Measurements from ENCODE around the gene TRIM37. TPM values are rescaled to one million over a fixed set of nuclear protein-coding genes. Genes with fewer than 3 reads are reported as not detected.

TRIM37 gene
- total and polyA plus RNA-seq, 2 of the 8 experiments (the other 6 are each of a cell fraction or from before 2014, with no cell fraction given) = 38.2 to 57.0 TPM

DNA sequence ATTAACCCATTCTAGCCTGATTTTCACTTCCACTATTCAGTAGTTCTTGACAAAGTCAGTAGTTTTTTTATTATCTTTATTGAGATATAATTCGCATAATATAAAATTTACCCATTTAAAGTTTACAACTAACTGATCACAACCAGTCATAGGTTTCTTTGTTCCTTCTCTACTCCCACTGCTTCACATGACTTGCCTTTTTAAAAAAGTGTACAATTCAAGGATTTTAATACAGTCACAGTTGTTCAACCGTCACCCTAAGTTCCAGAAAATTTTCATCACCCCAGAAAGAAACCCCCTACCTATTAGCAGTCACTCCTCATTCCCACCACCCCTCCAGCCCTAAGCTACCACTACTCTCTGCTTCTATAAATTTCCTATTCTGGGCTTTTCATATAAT lies 162.5 kb downstream of the TRIM37 start:
- no peak overlapping the region for H4K8ac ChIP-seq (ENCODE audit: extremely low read depth, insufficient read depth, low read length)
- no peaks in the 10 kb centered on the region for H4K20me1 ChIP-seq (replicated peaks in 1 of 2; ENCODE audit: control insufficient read depth in 1 of 2, insufficient read depth in 2 of 2, low read length in 2 of 2)
- no peak overlapping the region for H2BK120ac ChIP-seq (replicated peaks; ENCODE audit: low read depth, low read length)
- no peaks in the 10 kb centered on the region for H3K79me1 ChIP-seq (ENCODE audit: low read depth, low read length)
- FAIRE-seq = no peak
- H4K91ac ChIP-seq (replicated peaks; ENCODE audit: insufficient read length, low read length) = no peak overlapping the region
- no peak overlapping the region for H2BK15ac ChIP-seq (ENCODE audit: low read length)
- H3K9ac ChIP-seq (replicated peaks in 1 of 4; ENCODE audit: extremely low read depth in 1 of 4, low read depth in 3 of 4, low read length in 3 of 4) = no peak overlapping the region
- CTCF ChIA-PET (ENCODE audit: partially characterized antibody) = interaction anchor here (0.6 kb wide), 1 partner anchor 89 kb away, joined by 3 read pairs; no protein-coding TSS in a partner anchor
- no peak for DNase-seq (ENCODE audit: low read depth in 1 of 2, low spot score in 2 of 2)
- H3K4me2 ChIP-seq (ENCODE audit: insufficient read depth in 1 of 2, low read depth in 2 of 2, low read length in 2 of 2) = no peak overlapping the region
- H3K14ac ChIP-seq (ENCODE audit: insufficient read length) = no peak overlapping the region
- H3K36me3 ChIP-seq (ENCODE audit: control insufficient read depth in 2 of 4, insufficient read depth in 4 of 4, low read length in 3 of 4) = no peaks in the 10 kb centered on the region
- H2BK20ac ChIP-seq (ENCODE audit: low read length) = no peak overlapping the region
- no peak overlapping the region for H2AK5ac ChIP-seq (ENCODE audit: low read depth, low read length)
- H3K4me3 ChIP-seq (ENCODE audit: extremely low read depth in 1 of 4, insufficient read depth in 2 of 4, low read depth in 3 of 4, low read length in 4 of 4) = no peak overlapping the region
- H3K23ac ChIP-seq (ENCODE audit: insufficient read length) = no peak overlapping the region
- no peak overlapping the region for H2AFZ ChIP-seq (ENCODE audit: low read length)
- no peaks in the 10 kb centered on the region for H3K79me2 ChIP-seq (ENCODE audit: control insufficient read depth in 1 of 2, insufficient read depth in 2 of 2, low read length in 2 of 2)
- POLR2A ChIA-PET (ENCODE audit: partially characterized antibody) = interaction anchor here (0.9 kb wide), 1 partner anchor 28 kb away, joined by 3 read pairs; no protein-coding TSS in a partner anchor
- no peaks in the 10 kb centered on the region for H3K23me2 ChIP-seq (ENCODE audit: low read depth, low read length)
- no peak overlapping the region for H3K27ac ChIP-seq (ENCODE audit: low read depth, low read length)
- no peaks in the 10 kb centered on the region for H3K4me1 ChIP-seq (replicated peaks in 1 of 4; ENCODE audit: control insufficient read depth in 3 of 4, insufficient read depth in 4 of 4, low read length in 3 of 4)
- WGBS, 2 experiments (ENCODE audit: extremely low coverage in 1 of 2, insufficient coverage in 1 of 2, insufficient read length in 1 of 2, insufficient replicate concordance in 2 of 2, low coverage in 1 of 2, low lambda C conversion rate in 2 of 2, missing lambda C conversion rate in 1 of 2) = 87% methylated on average over 2 of the region's 2 CpGs; no CpG with 5 or more reads in 1 of the 2 experiments
- no peak overlapping the region for H2BK12ac ChIP-seq (ENCODE audit: low read depth, low read length)
- no peaks in the 10 kb centered on the region for H3K27me3 ChIP-seq (replicated peaks in 1 of 4; ENCODE audit: control insufficient read depth in 3 of 4, extremely low read depth in 1 of 4, insufficient read depth in 3 of 4, low read length in 3 of 4)
- no peak overlapping the region for H2BK5ac ChIP-seq (ENCODE audit: low read depth, low read length)
- TF ChIP-seq PHF8 (conservative IDR thresholded peaks at IDR 0.05; ENCODE audit: low read depth, low read length) (no peak), BRCA1 (IDR thresholded peaks at IDR 0.05; ENCODE audit: low read depth, low read length) (no peak), FOSL1 (IDR thresholded peaks at IDR 0.05; ENCODE audit: insufficient read depth, low read depth, low read length) (no peak), POLR2A (IDR thresholded peaks at IDR 0.05; ENCODE audit: control extremely low read depth in 1 of 2, low read depth in 2 of 2, low read length in 2 of 2) (no peak), POLR2AphosphoS5 (IDR thresholded peaks at IDR 0.05; ENCODE audit: low read depth, low read length) (no peak), TEAD4 (IDR thresholded peaks at IDR 0.05; ENCODE audit: low read depth, low read length) (no peak), HDAC6 (IDR thresholded peaks at IDR 0.05; ENCODE audit: low read depth, low read length) (no peak), SP1 (IDR thresholded peaks at IDR 0.05; ENCODE audit: low read depth, low read length) (no peak)
- H3K4ac ChIP-seq (replicated peaks; ENCODE audit: insufficient read length, low read depth, low read length) = no peak overlapping the region
- no peaks in the 10 kb centered on the region for H3K9me3 ChIP-seq (ENCODE audit: insufficient read depth in 2 of 2, low read depth in 1 of 2, low read length in 1 of 2)
- no peak overlapping the region for H4K5ac ChIP-seq (ENCODE audit: insufficient read length, low read depth, low read length)
- no peak overlapping the region for H3K56ac ChIP-seq (replicated peaks; ENCODE audit: insufficient read length, low read depth, low read length)
- no peak overlapping the region for H3K18ac ChIP-seq (ENCODE audit: extremely low read depth, low read length)

Data from H1 (cell line).